NCI-H128 (cell line): Measurements from ENCODE around the gene LILRB2.
"Not testable (repeated sequence)": the region's sequence is repeated elsewhere in the genome, so short reads cannot be mapped to it uniquely, and the experiment has no call there.

Experiments used
- DNase-seq: peaks from one replicate; lab custom pipeline; 2025; ENCODE audit not compliant: unreplicated experiment; lab: John Stamatoyannopoulos, UW

The LILRB2 gene

GRCh38 chr19:54307389-54308020, 26.6 kb upstream of the LILRB2 start:
- no peak for DNase-seq

GRCh38 chr19:54305141-54305540, 24.2 kb upstream of the LILRB2 start:
- no peak for DNase-seq

GRCh38 chr19:54302257-54302656, 21.3 kb upstream of the LILRB2 start:
- no peak for DNase-seq

- no peak for DNase-seq
These were observed 18.6 kb upstream of the LILRB2 start for GRCh38 chr19:54299515-54299914.

DNA sequence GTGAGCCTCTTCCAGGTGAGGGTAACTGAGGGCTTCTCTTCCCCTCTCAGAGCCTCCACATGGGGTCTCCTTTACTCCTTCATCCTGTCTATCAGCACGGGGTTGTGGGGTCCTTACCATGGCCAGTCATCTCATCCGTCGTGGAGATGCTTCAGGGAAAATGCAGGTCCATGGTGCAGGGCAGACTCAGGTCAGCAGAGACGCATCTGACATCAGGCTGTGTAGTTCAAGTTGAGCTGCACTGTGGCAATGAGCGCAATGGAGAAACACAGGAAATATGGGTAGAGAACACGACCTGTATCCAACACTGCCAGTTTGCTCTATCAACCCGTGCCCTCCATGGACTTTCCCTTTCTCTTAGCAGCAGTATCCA, 18.2 kb upstream of the LILRB2 start:
- no peak for DNase-seq

GRCh38 chr19:54298357-54299125, 17.6 kb upstream of the LILRB2 start:
- DNase-seq, result no peak

DNA sequence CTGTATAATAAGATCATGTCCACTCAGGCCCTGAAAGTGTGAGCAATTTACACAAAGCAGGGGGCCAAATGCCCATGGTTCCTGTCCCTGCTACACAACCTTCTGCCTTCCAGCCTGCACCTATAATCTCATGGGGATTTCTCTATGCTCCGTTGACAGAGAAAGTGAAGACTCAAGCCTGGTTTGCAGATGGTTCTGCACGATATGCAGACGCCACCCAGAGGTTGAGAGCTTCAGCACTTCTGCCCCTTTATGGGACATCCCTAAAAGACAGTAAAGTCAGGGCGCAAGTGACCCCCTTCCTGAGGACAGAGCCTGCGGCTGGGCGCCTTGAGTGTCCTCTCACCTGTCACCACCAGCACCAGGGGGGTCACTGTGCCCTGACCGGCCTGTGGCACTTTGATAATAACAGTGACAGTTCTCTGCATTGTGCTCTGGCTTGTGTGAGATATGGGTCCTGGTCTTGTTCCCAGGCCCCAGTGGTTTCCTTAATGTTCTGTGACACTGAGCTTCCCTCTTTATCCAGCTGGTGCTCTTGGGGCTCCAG, 16.9 kb upstream of the LILRB2 start:
- DNase-seq, result no peak

- DNase-seq, result no peak
These were observed 13.6 kb upstream of the LILRB2 start for GRCh38 chr19:54294539-54294938.

DNA sequence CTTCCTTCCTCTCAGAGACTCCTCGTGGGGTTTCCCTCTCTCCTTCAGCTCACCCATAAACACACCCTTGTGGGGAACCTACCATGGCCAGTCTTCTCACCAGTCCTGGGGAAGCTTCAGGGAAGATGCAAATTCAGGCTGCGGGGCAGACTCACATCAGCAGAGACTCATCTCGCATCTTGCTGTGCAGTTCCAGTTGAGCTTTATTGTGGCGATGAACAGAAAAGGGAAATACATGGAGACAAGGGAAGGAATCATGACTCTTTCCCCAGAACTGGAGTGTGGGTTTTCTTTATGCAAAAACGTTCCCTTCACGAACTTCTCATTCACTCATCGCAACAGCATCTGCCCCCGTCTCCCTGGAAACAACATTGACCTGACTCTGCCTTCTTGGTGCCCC, 8.2 kb upstream of the LILRB2 start:
- not testable (repeated sequence) for DNase-seq

DNA sequence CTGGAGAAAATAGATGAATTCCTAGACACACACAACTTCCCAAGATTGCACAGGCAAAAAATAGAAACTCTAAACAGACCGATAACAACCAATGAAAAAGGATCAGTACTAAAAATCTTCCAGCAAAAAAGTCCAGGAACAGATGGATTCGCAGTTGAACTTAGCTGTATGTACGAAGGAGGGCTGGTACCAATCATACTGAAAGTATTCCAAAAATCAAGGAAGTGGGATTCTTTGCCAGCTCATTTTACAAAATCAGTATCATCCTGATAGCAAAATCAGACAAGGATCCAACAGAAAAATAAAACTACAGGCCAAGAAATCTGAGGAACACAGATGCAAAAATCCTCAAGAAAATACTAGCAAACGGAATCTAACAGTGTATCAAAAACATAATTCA, 6.5 kb upstream of the LILRB2 start:
- DNase-seq, result no peak

- not testable (repeated sequence) for DNase-seq
These were observed 5.4 kb upstream of the LILRB2 start for GRCh38 chr19:54286283-54286682.

DNA sequence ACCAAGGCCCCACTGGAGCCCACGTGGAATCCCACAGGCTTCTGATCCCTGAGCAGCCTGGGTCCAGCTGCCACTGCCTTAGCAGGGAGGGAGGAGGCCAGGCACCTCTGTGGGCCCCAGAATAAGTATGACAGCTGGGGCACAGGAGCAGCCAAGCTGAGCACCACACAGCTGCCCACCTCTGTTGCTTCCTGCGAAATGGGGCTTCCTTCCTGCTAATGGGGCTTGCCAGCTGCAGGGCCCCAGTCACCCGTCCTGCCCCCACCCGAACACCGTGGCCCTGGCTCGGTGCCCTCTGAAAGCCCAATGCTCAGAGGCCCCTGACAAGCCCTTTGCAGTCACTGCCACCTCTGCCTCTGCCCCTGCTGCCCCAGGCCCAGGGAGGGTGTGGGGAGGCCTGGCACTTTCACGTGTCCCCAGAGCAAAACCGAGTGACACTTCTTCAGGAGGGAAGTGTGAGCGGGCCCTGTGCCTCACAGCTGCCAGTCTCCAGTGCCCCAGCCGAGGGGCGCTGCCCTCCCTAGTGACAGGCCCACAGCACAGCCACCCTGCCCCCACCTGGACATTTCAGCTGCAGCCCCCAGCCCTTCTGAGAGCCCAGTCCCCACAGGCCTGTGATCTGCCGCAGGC, 4.6 kb upstream of the LILRB2 start:
- not testable (repeated sequence) for DNase-seq

GRCh38 chr19:54282686-54283470, 2.0 kb upstream of the LILRB2 start:
- no peak for DNase-seq

GRCh38 chr19:54281729-54282075, 792 bp upstream of the LILRB2 start:
- not testable (repeated sequence) for DNase-seq

GRCh38 chr19:54280441-54280840, 469 bp downstream of the LILRB2 start:
- not testable (repeated sequence) for DNase-seq

GRCh38 chr19:54280025-54280424, 885 bp downstream of the LILRB2 start:
- DNase-seq, result not testable (repeated sequence)

- no peak for DNase-seq
These were observed 1.4 kb downstream of the LILRB2 start for GRCh38 chr19:54279406-54279962.

GRCh38 chr19:54278571-54279195, 2.2 kb downstream of the LILRB2 start:
- not testable (repeated sequence) for DNase-seq

DNA sequence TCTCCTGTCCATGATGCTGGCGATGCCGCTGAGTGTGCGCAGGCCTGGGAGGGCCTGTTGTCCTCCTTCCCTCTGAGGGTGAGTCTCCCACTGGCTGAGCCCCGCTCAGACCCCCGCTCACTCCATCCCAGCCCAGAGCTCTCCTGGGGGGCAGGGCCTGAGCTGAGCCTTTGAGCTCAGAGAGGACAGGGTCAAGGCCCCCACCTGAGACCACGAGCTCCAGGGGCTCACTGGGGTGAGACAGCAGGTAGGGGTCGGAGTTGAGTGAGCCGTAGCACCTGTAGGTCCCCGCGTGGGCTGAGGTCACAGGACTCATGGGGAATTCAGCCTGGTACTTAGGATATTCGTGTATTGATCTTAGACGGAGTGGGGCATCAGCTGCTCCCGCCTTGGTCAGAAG, 2.9 kb downstream of the LILRB2 start:
- DNase-seq, result not testable (repeated sequence)

DNA sequence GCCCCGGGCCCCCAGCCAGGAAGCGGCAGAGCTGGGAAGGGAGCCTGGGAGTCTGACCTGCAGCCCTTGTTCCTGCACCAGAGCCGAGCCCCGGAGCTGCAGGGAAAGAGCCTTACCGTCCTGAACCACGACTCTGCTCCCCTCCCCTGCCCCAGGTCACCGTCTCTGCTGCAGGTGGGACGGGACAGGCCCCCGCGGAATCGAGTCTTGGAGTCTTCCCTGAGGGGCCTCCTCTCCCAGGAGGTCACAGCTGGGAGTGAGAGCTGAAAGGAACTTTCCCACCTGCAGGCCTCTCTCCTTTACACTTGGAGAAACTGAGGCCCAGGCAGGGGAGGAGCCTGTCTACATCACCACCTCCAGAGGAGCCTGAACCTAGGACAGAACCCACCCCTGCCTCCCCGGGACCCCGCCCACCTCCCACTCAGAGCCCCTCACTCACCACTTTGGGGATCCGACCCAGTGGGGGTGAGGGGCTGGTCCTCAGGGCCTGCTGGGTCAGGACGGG, 3.7 kb downstream of the LILRB2 start:
- DNase-seq, result not testable (repeated sequence)
